ENCODE measurements around the gene CD1B. TPM values are rescaled to one million over a fixed set of nuclear protein-coding genes. Genes with fewer than 3 reads are reported as not detected.
"Not testable (repeated sequence)": the region's sequence is repeated elsewhere in the genome, so short reads cannot be mapped to it uniquely, and the experiment has no call there.

The CD1B gene
- 0.09 TPM for total RNA-seq
- not detected for polyA plus RNA-seq (ENCODE audit: insufficient read depth in 1 of 8, insufficient read length in 8 of 8, low replicate concordance in 1 of 8)
- long read RNA-seq, donor 1 = 0 reads
- long read RNA-seq, donor 2 = 0 reads
- long read RNA-seq, donor 3 = 0 reads
- long read RNA-seq, donor 4 = 0 reads
- long read RNA-seq, donor 5 = 0 reads
- long read RNA-seq, donor 6 = 0 reads
- long read RNA-seq, donor 7 = 0 reads
- long read RNA-seq, donor 8 = 0 reads
- long read RNA-seq, donor 9 = 0 reads
- long read RNA-seq, donor 10 = 0 reads
- long read RNA-seq, donor 11 = 0 reads

- H3K4me3 ChIP-seq (ENCODE audit: low read length) = no peak within 1 kb of the TSS
- no peak for DNase-seq
- H3K4me1 ChIP-seq (ENCODE audit: control insufficient read depth, insufficient read depth, low read length) = no peaks in the 10 kb centered on the region
- no CpG with 5 or more reads among the region's 2 CpGs for WGBS (ENCODE audit: insufficient coverage)
- no peaks in the 10 kb centered on the region for H3K27me3 ChIP-seq (ENCODE audit: control insufficient read depth, insufficient read depth, low read length)
- H3K9me3 ChIP-seq (replicated peaks; ENCODE audit: control insufficient read depth, low read depth, low read length) = no peaks in the 10 kb centered on the region
- H3K36me3 ChIP-seq (ENCODE audit: control insufficient read depth, insufficient read depth, low read length) = no peaks in the 10 kb centered on the region
- H3K27ac ChIP-seq (ENCODE audit: low read length) = no peak within 1 kb of the TSS
Measured at GRCh38 chr1:158331481-158332150, at the start of gene CD1B. Gene CD1B (minus strand): TSS chr1:158331531. CDS start chr1:158331423, 108 bp downstream.

- Histone ChIP-seq H3K4me1 (ENCODE audit: control insufficient read depth, insufficient read depth, low read length) (no peaks in the 10 kb centered on the region), H3K9me3 (replicated peaks; ENCODE audit: control insufficient read depth, low read depth, low read length) (peaks cover 6% of the 10 kb centered on the region), H3K27ac (ENCODE audit: low read length) (no peak overlapping the region), H3K4me3 (ENCODE audit: low read length) (no peak overlapping the region), H3K27me3 (ENCODE audit: control insufficient read depth, insufficient read depth, low read length) (no peaks in the 10 kb centered on the region), H3K36me3 (ENCODE audit: control insufficient read depth, insufficient read depth, low read length) (no peaks in the 10 kb centered on the region)
- WGBS (ENCODE audit: insufficient coverage) = no CpG with 5 or more reads among the region's 1 CpG
- no peak for DNase-seq
Measured at GRCh38 chr1:158374860-158375259, 43.5 kb upstream of the CD1B start.

GRCh38 chr1:158374101-158374500, 42.8 kb upstream of the CD1B start:
- not testable (repeated sequence) for H3K4me3 ChIP-seq (ENCODE audit: low read length); H3K4me1 ChIP-seq (ENCODE audit: control insufficient read depth, insufficient read depth, low read length); DNase-seq; H3K9me3 ChIP-seq (replicated peaks; ENCODE audit: control insufficient read depth, low read depth, low read length); H3K27me3 ChIP-seq (ENCODE audit: control insufficient read depth, insufficient read depth, low read length); H3K36me3 ChIP-seq (ENCODE audit: control insufficient read depth, insufficient read depth, low read length); H3K27ac ChIP-seq (ENCODE audit: low read length)
- 94% methylated on average over 15 of the region's 25 CpGs for WGBS (ENCODE audit: insufficient coverage)

GRCh38 chr1:158371188-158371953, 40.0 kb upstream of the CD1B start:
- DNase-seq = no peak
- Histone ChIP-seq H3K27ac (ENCODE audit: low read length) (no peak overlapping the region), H3K9me3 (replicated peaks; ENCODE audit: control insufficient read depth, low read depth, low read length) (peaks cover 6% of the 10 kb centered on the region), H3K4me3 (ENCODE audit: low read length) (no peak overlapping the region), H3K36me3 (ENCODE audit: control insufficient read depth, insufficient read depth, low read length) (no peaks in the 10 kb centered on the region), H3K27me3 (ENCODE audit: control insufficient read depth, insufficient read depth, low read length) (no peaks in the 10 kb centered on the region), H3K4me1 (ENCODE audit: control insufficient read depth, insufficient read depth, low read length) (no peaks in the 10 kb centered on the region)
- 69% methylated on average over 3 of the region's 6 CpGs for WGBS (ENCODE audit: insufficient coverage)

- H3K9me3 ChIP-seq (replicated peaks; ENCODE audit: control insufficient read depth, low read depth, low read length) = peaks cover 10% of the 10 kb centered on the region
- no peaks in the 10 kb centered on the region for H3K36me3 ChIP-seq (ENCODE audit: control insufficient read depth, insufficient read depth, low read length)
- DNase-seq = no peak
Measured at GRCh38 chr1:158366783-158367182, 35.5 kb upstream of the CD1B start.

GRCh38 chr1:158362941-158363340, 31.6 kb upstream of the CD1B start:
- no peaks in the 10 kb centered on the region for H3K27me3 ChIP-seq (ENCODE audit: control insufficient read depth, insufficient read depth, low read length)
- H3K4me1 ChIP-seq (ENCODE audit: control insufficient read depth, insufficient read depth, low read length) = no peaks in the 10 kb centered on the region
- no peak for DNase-seq
- no peaks in the 10 kb centered on the region for H3K36me3 ChIP-seq (ENCODE audit: control insufficient read depth, insufficient read depth, low read length)
- no CpG with 5 or more reads among the region's 1 CpG for WGBS (ENCODE audit: insufficient coverage)
- H3K27ac ChIP-seq (ENCODE audit: low read length) = no peak overlapping the region
- H3K4me3 ChIP-seq (ENCODE audit: low read length) = no peak overlapping the region
- peaks cover 6% of the 10 kb centered on the region for H3K9me3 ChIP-seq (replicated peaks; ENCODE audit: control insufficient read depth, low read depth, low read length)

More at GRCh38 chr1:158366783-158367182, 35.5 kb upstream of the CD1B start:
- no peak overlapping the region for H3K27ac ChIP-seq (ENCODE audit: low read length)
- no peaks in the 10 kb centered on the region for H3K4me1 ChIP-seq (ENCODE audit: control insufficient read depth, insufficient read depth, low read length)
- H3K4me3 ChIP-seq (ENCODE audit: low read length) = no peak overlapping the region
- no peaks in the 10 kb centered on the region for H3K27me3 ChIP-seq (ENCODE audit: control insufficient read depth, insufficient read depth, low read length)

GRCh38 chr1:158362482-158362881, 31.2 kb upstream of the CD1B start:
- H3K9me3 ChIP-seq (replicated peaks; ENCODE audit: control insufficient read depth, low read depth, low read length) = peaks cover 6% of the 10 kb centered on the region
- H3K4me1 ChIP-seq (ENCODE audit: control insufficient read depth, insufficient read depth, low read length) = no peaks in the 10 kb centered on the region
- H3K4me3 ChIP-seq (ENCODE audit: low read length) = no peak overlapping the region
- H3K27ac ChIP-seq (ENCODE audit: low read length) = no peak overlapping the region
- DNase-seq = no peak
- 0% methylated on average over 1 of the region's 1 CpG for WGBS (ENCODE audit: insufficient coverage)
- H3K36me3 ChIP-seq (ENCODE audit: control insufficient read depth, insufficient read depth, low read length) = no peaks in the 10 kb centered on the region
- H3K27me3 ChIP-seq (ENCODE audit: control insufficient read depth, insufficient read depth, low read length) = no peaks in the 10 kb centered on the region

GRCh38 chr1:158357441-158357840, 26.1 kb upstream of the CD1B start:
- no CpG with 5 or more reads among the region's 1 CpG for WGBS (ENCODE audit: insufficient coverage)
- no peaks in the 10 kb centered on the region for H3K36me3 ChIP-seq (ENCODE audit: control insufficient read depth, insufficient read depth, low read length)

GRCh38 chr1:158356616-158357015, 25.3 kb upstream of the CD1B start:
- Histone ChIP-seq H3K4me3 (ENCODE audit: low read length) (no peak overlapping the region), H3K27me3 (ENCODE audit: control insufficient read depth, insufficient read depth, low read length) (no peaks in the 10 kb centered on the region), H3K9me3 (replicated peaks; ENCODE audit: control insufficient read depth, low read depth, low read length) (peaks cover 4% of the 10 kb centered on the region), H3K36me3 (ENCODE audit: control insufficient read depth, insufficient read depth, low read length) (no peaks in the 10 kb centered on the region), H3K27ac (ENCODE audit: low read length) (no peak overlapping the region), H3K4me1 (ENCODE audit: control insufficient read depth, insufficient read depth, low read length) (peaks cover 2% of the 10 kb centered on the region)
- no peak for DNase-seq
- no CpG with 5 or more reads among the region's 3 CpGs for WGBS (ENCODE audit: insufficient coverage)

More at GRCh38 chr1:158357441-158357840, 26.1 kb upstream of the CD1B start:
- Histone ChIP-seq H3K4me3 (ENCODE audit: low read length) (no peak overlapping the region), H3K27me3 (ENCODE audit: control insufficient read depth, insufficient read depth, low read length) (no peaks in the 10 kb centered on the region), H3K27ac (ENCODE audit: low read length) (no peak overlapping the region), H3K9me3 (replicated peaks; ENCODE audit: control insufficient read depth, low read depth, low read length) (peaks cover 4% of the 10 kb centered on the region), H3K4me1 (ENCODE audit: control insufficient read depth, insufficient read depth, low read length) (peaks cover 2% of the 10 kb centered on the region)
- DNase-seq = no peak

- no peaks in the 10 kb centered on the region for H3K36me3 ChIP-seq (ENCODE audit: control insufficient read depth, insufficient read depth, low read length)
- H3K27ac ChIP-seq (ENCODE audit: low read length) = no peak overlapping the region
- no peak overlapping the region for H3K4me3 ChIP-seq (ENCODE audit: low read length)
- no peak for DNase-seq
- H3K27me3 ChIP-seq (ENCODE audit: control insufficient read depth, insufficient read depth, low read length) = no peaks in the 10 kb centered on the region
- 87% methylated on average over 10 of the region's 10 CpGs for WGBS (ENCODE audit: insufficient coverage)
- H3K4me1 ChIP-seq (ENCODE audit: control insufficient read depth, insufficient read depth, low read length) = peaks cover 2% of the 10 kb centered on the region
- peaks cover 4% of the 10 kb centered on the region for H3K9me3 ChIP-seq (replicated peaks; ENCODE audit: control insufficient read depth, low read depth, low read length)
Measured at GRCh38 chr1:158355773-158356285, 24.5 kb upstream of the CD1B start.

All from muscle of leg (tissue), 16 donors.